Ovary (tissue), 9 donors: ENCODE results near the gene GCNT2. TPM values are rescaled to one million over a fixed set of nuclear protein-coding genes. Genes with fewer than 3 reads are reported as not detected.
A peak's percentile ranks its signal among the peaks of the same experiment; 100 is the strongest.

Experiments used
- DNase-seq, 5 donors: peaks; one replicate each; pipeline ENCODE4 v3.0.0-alpha.2; 2019 to 2020
- H3K27ac ChIP-seq, 2 donors: fragments of 200-600 bp; one replicate each; pipeline versions ENCODE4 v1.5.1 to v1.8.0; 2019 to 2022
- H3K27me3 ChIP-seq: fragments of 200-600 bp; one replicate; pipeline ENCODE4 v1.8.0; 2022
- H3K36me3 ChIP-seq: fragments of 200-600 bp; sonication (generic); one replicate; pipeline ENCODE4 v1.5.1; 2019
- H3K4me1 ChIP-seq: one replicate; pipeline ENCODE4 v1.8.1; 2013; ENCODE audit warnings: mild to moderate bottlenecking, moderate library complexity; ENCODE audit not compliant: insufficient read depth
- H3K4me3 ChIP-seq: fragments of 200-600 bp; sonication (generic); one replicate; pipeline ENCODE4 v1.5.1; 2017
- H3K9me3 ChIP-seq, 2 donors: fragments of 200-600 bp in 1 of 2; sonication (generic) in 1 of 2; one replicate each; pipeline versions ENCODE4 v1.5.1 to v1.8.1; 2013 to 2019; ENCODE audit warnings: mild to moderate bottlenecking in 1 of 2, moderate library complexity in 1 of 2
- CTCF ChIP-seq, 3 donors: fragments of 450-650 bp in 2 of 3; fragments of 200-600 bp in 1 of 3; IDR thresholded peaks; one replicate each; pipeline versions ENCODE4 v1.5.1 to v1.8.0; 2016 to 2022; ENCODE audit warnings: antibody characterized with exemption in 3 of 3, mild to moderate bottlenecking in 1 of 3
- EP300 ChIP-seq: sonication (generic); formaldehyde crosslinking; IDR thresholded peaks from one replicate; pipeline ENCODE4 v1.6.1; 2017; ENCODE audit warnings: antibody characterized with exemption
- POLR2A ChIP-seq: fragments of 450-650 bp; IDR thresholded peaks from one replicate; pipeline ENCODE4 v1.6.1; 2017; ENCODE audit warnings: antibody characterized with exemption, mild to moderate bottlenecking, moderate library complexity
- WGBS, 3 donors: extraction: QIAGEN DNeasy Blood & Tissue Kit in 1 of 3; methylation state at CpG; one replicate each; pipeline versions ENCODE4 v1.1.5 to v1.1.7; 2013 to 2017; 5-methylcytosine and 5-hydroxymethylcytosine counted together
- intact Hi-C, 4 donors: fragments of 100-400 bp; cut with DNase I; formaldehyde crosslinking; loops; one replicate each; pipeline versions ENCODE4 v1.11.0 to v1.15.1; 2022 to 2023
- polyA plus RNA-seq, 2 donors: library from polyadenylated mRNA; stranded (reverse); fragments of 200-250 nt in 1 of 2; fragments of 350-450 nt in 1 of 2; fragmentation: Illumina TruSeq in 1 of 2; extraction: RNeasy Lipid Tissue Mini Kit (QIAGEN cat#74804) in 1 of 2; gene quantifications; one replicate each; pipeline ENCODE4 v1.2.3, GENCODE V29; 2013 to 2014
- total RNA-seq, 7 donors: library from RNA; depleted of rRNA in 2 of 7; stranded (reverse); fragments of >200 nt in 2 of 7; fragmentation: NEBNext Ultra II Directional in 3 of 7; extraction: Animal tissue kit (Norgen Biotek cat#: 25700) in 3 of 7; gene quantifications; one replicate each; pipeline versions ENCODE4 v1.1.0 to v1.2.4, GENCODE V29; 2016 to 2023
- donor health status: DM: no; HTN: no; CAD: no; lungs with moderate emphysema.
- donor health status: DM: no; HTN: no; CAD: no.
- donor health status: Bipolar disorder and iron deficiency.
- donor health status: DM: yes; HTN: yes; CAD: no.
- donor health status: DM: no; HTN: no; CAD: no.
- donor health status: DM: yes; HTN: yes; CAD: no.

GCNT2 gene
- total and polyA plus RNA-seq, 9 donors, result 0.92 to 3.8 (median 1.3) TPM

- no peaks in the 10 kb centered on the region for H3K9me3 ChIP-seq
- TF ChIP-seq POLR2A (no peak), EP300 (no peak), CTCF (IDR thresholded peaks at IDR 0.05) (no peak)
- intact Hi-C loops, result no loop called here
- 72 to 87% (median 86%) methylated on average over 1 of the region's 1 CpG for WGBS, 3 donors
- H3K4me3 ChIP-seq, result no peak overlapping the region
- H3K36me3 ChIP-seq, result no peaks in the 10 kb centered on the region
- no peak overlapping the region for H3K27ac ChIP-seq
- H3K4me1 ChIP-seq, result peaks cover 2% of the 10 kb centered on the region
- no peaks in the 10 kb centered on the region for H3K27me3 ChIP-seq
- DNase-seq, result no peak
Observed at GRCh38 chr6:10553871-10554270, 32.7 kb downstream of the GCNT2 start.

- no peaks in the 10 kb centered on the region for H3K9me3 ChIP-seq
- no peak for DNase-seq
- intact Hi-C loops, result no loop called here
- no peak overlapping the region for H3K4me3 ChIP-seq
- peaks cover 2% of the 10 kb centered on the region for H3K4me1 ChIP-seq
- TF ChIP-seq POLR2A, result no peak
- TF ChIP-seq EP300, result no peak
- TF ChIP-seq CTCF (IDR thresholded peaks at IDR 0.05), result no peak
- 42 to 48% (median 47%) methylated on average over 7 of the region's 7 CpGs for WGBS, 3 donors
- H3K36me3 ChIP-seq, result no peaks in the 10 kb centered on the region
- H3K27ac ChIP-seq, result no peak overlapping the region
- no peaks in the 10 kb centered on the region for H3K27me3 ChIP-seq
Observed at GRCh38 chr6:10554826-10555225, 33.7 kb downstream of the GCNT2 start.

- H3K9me3 ChIP-seq, result no peaks in the 10 kb centered on the region
- no peaks in the 10 kb centered on the region for H3K27me3 ChIP-seq
- H3K27ac ChIP-seq, result no peak overlapping the region
- 1 to 4% (median 2%) methylated on average over 22 of the region's 22 CpGs for WGBS, 3 donors
- TF ChIP-seq CTCF (IDR thresholded peaks at IDR 0.05) (no peak), EP300 (no peak), POLR2A (no peak)
- H3K4me1 ChIP-seq, result peaks cover 2% of the 10 kb centered on the region
- peak overlapping the region; percentile 6 for H3K4me3 ChIP-seq
- no peaks in the 10 kb centered on the region for H3K36me3 ChIP-seq
- peak in 3 of 5 donors; percentile 14 to 40 (median 35) for DNase-seq
- intact Hi-C loops, result no loop called here
Observed at GRCh38 chr6:10555625-10556309, 34.6 kb downstream of the GCNT2 start.

DNA sequence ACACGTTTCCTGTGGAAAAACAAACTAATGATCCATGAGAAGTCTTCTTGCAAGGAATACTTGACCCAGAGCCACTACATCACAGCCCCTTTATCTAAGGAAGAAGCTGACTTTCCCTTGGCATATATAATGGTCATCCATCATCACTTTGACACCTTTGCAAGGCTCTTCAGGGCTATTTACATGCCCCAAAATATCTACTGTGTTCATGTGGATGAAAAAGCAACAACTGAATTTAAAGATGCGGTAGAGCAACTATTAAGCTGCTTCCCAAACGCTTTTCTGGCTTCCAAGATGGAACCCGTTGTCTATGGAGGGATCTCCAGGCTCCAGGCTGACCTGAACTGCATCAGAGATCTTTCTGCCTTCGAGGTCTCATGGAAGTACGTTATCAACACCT, 35.4 kb downstream of the GCNT2 start:
- TF ChIP-seq CTCF (IDR thresholded peaks at IDR 0.05) (no peak), POLR2A (no peak), EP300 (no peak)
- no peak overlapping the region for H3K27ac ChIP-seq
- WGBS, 3 donors, result 16 to 24% (median 19%) methylated on average over 6 of the region's 6 CpGs

More for the DNA sequence above, 35.4 kb downstream of the GCNT2 start:
- H3K36me3 ChIP-seq, result no peaks in the 10 kb centered on the region
- H3K4me1 ChIP-seq, result peaks cover 2% of the 10 kb centered on the region
- H3K4me3 ChIP-seq, result no peak overlapping the region
- H3K27me3 ChIP-seq, result no peaks in the 10 kb centered on the region
- intact Hi-C loops, result no loop called here
- no peak for DNase-seq
- H3K9me3 ChIP-seq, result no peaks in the 10 kb centered on the region
